K562 (cell line): Measurements from ENCODE around the gene HSPE1. TPM values are rescaled to one million over a fixed set of nuclear protein-coding genes. Genes with fewer than 3 reads are reported as not detected.
A peak's percentile ranks its signal among the peaks of the same experiment; 100 is the strongest.

Source experiments
- CHD1 ChIP-seq: fragments of 200-600 bp; sonication (generic); IDR thresholded peaks from one replicate; pipeline ENCODE4 v1.6.1; 2012; ENCODE audit warnings: mild to moderate bottlenecking, moderate library complexity, low read length, inconsistent platforms
- CHD2 ChIP-seq: IDR thresholded peaks from 2 replicates; pipeline ENCODE4 v1.6.1; 2011; ENCODE audit warnings: low read depth, low read length
- MEF2D ChIP-seq: conservative IDR thresholded peaks from 2 replicates; pipeline ENCODE4 v1.6.1; 2016; ENCODE audit warnings: low read depth, missing genetic modification characterization, missing compliant biosample characterization
- POLR2AphosphoS2 ChIP-seq: IDR thresholded peaks from 2 replicates; pipeline ENCODE4 v1.6.1; 2012; ENCODE audit warnings: low read length, improper control_type of control experiment
- POLR2B ChIP-seq: fragments of 450-650 bp; IDR thresholded peaks from 2 replicates; pipeline ENCODE4 v1.6.1; 2018; ENCODE audit warnings: low read depth; ENCODE audit not compliant: partially characterized antibody
- PTTG1 ChIP-seq: fragments of 450-650 bp; IDR thresholded peaks from 2 replicates; pipeline ENCODE4 v1.6.1; 2016; ENCODE audit warnings: low read depth, mild to moderate bottlenecking, missing genetic modification characterization, missing compliant biosample characterization
- STAG1 ChIP-seq: sonication (generic); formaldehyde crosslinking; IDR thresholded peaks from 2 replicates; pipeline ENCODE4 v1.5.0; 2020; ENCODE audit warnings: missing genetic modification reagents, borderline replicate concordance
- STAT5B ChIP-seq: fragments of 250-450 bp; sonication (Bioruptor Pico); IDR thresholded peaks from 2 replicates; pipeline ENCODE4 v1.8.0; 2021; ENCODE audit warnings: mild to moderate bottlenecking, inconsistent platforms
- ZFX ChIP-seq: sonication (generic); formaldehyde crosslinking; IDR thresholded peaks from 2 replicates; pipeline ENCODE4 v1.8.0; 2022; ENCODE audit warnings: mild to moderate bottlenecking, missing genetic modification reagents, moderate library complexity
- polyA plus RNA-seq, 8 experiments: library from polyadenylated mRNA; depleted of rRNA in 4 of 8; stranded (reverse) in 5 of 8; unstranded in 3 of 8; fragments of >200 nt; fragmentation: Nextera tagmentation in 2 of 8; fragmentation: Illumina TruSeq in 1 of 8; extraction: Ambion mirVana in 2 of 8; extraction: Trizol in 1 of 8; gene quantifications; 2 replicates each; pipeline versions ENCODE4 v1.2.1 to v1.2.3, GENCODE V29; 2011 to 2014; ENCODE audit warnings: inconsistent platforms in 1 of 8, missing spikeins in 1 of 8
- total RNA-seq, 7 experiments: library from RNA; depleted of rRNA in 6 of 7; stranded (reverse); fragments of >200 nt in 6 of 7; fragmentation: Illumina TruSeq in 2 of 7; extraction: Trizol in 2 of 7; gene quantifications; 2 replicates each; pipeline versions ENCODE4 v1.2.1 to v1.2.3, GENCODE V29; 2011 to 2021; ENCODE audit warnings: low replicate concordance in 1 of 7
- TF ChIP-seq, protein P1 (sequence below), 2 experiments: fragments of 150-350 bp in 1 of 2; IDR thresholded peaks; 2 replicates each; pipeline ENCODE4 v1.6.1; 2012 to 2016; ENCODE audit warnings: low read depth in 2 of 2, low read length in 2 of 2, mild to moderate bottlenecking in 1 of 2, moderate library complexity in 1 of 2
- TF ChIP-seq, protein P2 (sequence below): fragments of 250-450 bp; sonication (Bioruptor Pico); IDR thresholded peaks from 2 replicates; pipeline ENCODE4 v1.5.0; 2020; ENCODE audit warnings: mild to moderate bottlenecking, borderline replicate concordance
- TF ChIP-seq, protein P3 (sequence below): fragments of 450-650 bp; formaldehyde crosslinking; IDR thresholded peaks from 2 replicates; pipeline ENCODE4 v1.4.0; 2020; ENCODE audit warnings: mild to moderate bottlenecking, moderate library complexity
- TF ChIP-seq, protein P4 (sequence below): IDR thresholded peaks from 2 replicates; pipeline ENCODE4 v1.6.1; 2012; ENCODE audit warnings: low read depth, low read length, improper control_type of control experiment, borderline replicate concordance
- TF ChIP-seq, protein P5 (sequence below): fragments of 450-650 bp; IDR thresholded peaks from one replicate; pipeline ENCODE4 v1.6.1; 2018; ENCODE audit warnings: mild to moderate bottlenecking, moderate library complexity; ENCODE audit not compliant: partially characterized antibody

The HSPE1 gene
- total and polyA plus RNA-seq, 9 of the 15 experiments (the other 6 are each of a cell fraction or from before 2014, with no cell fraction given), result 223 to 1,007 (median 612) TPM

DNA sequence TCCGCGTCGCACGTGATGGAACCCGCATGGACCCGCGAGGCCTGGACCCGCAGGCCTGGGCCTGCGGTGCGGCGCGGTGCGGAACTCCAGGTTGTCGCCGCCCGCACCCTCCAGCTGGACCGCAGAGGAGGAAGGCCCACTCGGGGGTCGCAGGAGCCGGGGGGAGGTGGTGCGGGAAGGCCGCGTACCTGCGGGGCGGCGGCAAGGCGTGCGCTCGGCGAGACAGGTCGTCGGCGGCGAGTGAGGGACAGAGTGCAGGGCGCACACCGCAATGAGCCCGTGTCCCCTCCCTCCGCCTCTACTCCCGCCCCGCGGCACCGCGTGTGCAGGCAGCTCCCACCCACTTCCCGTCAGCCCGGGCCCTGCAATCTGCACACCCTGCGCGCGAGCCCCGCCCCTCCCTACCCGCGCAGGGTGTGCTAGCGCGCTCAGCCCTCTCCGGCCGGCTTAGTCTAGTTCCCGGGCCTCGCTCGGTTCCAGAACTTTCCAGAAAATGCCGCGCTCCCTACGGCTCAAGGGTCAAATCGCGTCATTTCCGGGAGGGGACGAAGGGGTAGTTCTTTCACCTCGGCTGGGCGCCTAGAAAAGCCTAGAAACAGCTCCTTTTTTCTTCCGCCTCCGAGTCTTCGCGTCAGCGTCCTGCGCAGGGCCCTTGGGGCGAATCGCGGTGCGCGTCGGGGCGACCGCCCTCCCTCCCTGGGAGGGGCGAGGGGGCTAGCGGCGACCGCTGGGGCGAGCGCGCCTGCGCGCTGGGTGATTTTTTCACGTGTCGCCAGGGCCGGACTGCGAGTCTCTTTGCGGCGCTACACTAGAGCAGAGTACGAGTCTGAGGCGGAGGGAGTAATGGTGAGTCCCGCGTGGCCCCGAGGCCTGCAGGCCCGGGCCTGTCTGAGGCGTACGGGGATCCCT lies at the start of gene HSPE1, which contains the start of gene HSPD1 (continued):
- TF ChIP-seq ZFX (CRISPR knock-in tag) (peak; percentile 93), CHD1 (no peak), POLR2AphosphoS2 (no peak), PTTG1 (tag) (no peak), CHD2 (peak; percentile 62; the same call in 1 of the 2 replicates), STAG1 (CRISPR knock-in tag) (no peak), MEF2D (tag) (no peak), STAT5B (CRISPR knock-in tag) (no peak), POLR2B (peak; percentile 75)
- TF ChIP-seq, protein P1, sequence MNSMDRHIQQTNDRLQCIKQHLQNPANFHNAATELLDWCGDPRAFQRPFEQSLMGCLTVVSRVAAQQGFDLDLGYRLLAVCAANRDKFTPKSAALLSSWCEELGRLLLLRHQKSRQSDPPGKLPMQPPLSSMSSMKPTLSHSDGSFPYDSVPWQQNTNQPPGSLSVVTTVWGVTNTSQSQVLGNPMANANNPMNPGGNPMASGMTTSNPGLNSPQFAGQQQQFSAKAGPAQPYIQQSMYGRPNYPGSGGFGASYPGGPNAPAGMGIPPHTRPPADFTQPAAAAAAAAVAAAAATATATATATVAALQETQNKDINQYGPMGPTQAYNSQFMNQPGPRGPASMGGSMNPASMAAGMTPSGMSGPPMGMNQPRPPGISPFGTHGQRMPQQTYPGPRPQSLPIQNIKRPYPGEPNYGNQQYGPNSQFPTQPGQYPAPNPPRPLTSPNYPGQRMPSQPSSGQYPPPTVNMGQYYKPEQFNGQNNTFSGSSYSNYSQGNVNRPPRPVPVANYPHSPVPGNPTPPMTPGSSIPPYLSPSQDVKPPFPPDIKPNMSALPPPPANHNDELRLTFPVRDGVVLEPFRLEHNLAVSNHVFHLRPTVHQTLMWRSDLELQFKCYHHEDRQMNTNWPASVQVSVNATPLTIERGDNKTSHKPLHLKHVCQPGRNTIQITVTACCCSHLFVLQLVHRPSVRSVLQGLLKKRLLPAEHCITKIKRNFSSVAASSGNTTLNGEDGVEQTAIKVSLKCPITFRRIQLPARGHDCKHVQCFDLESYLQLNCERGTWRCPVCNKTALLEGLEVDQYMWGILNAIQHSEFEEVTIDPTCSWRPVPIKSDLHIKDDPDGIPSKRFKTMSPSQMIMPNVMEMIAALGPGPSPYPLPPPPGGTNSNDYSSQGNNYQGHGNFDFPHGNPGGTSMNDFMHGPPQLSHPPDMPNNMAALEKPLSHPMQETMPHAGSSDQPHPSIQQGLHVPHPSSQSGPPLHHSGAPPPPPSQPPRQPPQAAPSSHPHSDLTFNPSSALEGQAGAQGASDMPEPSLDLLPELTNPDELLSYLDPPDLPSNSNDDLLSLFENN (IDR thresholded peaks at IDR 0.05; ENCODE audit: low read depth in 2 of 2, low read length in 2 of 2), result peak in 1 of 2 experiments; percentile 65; a peak in 1 of 4 replicates
- TF ChIP-seq, protein P2, sequence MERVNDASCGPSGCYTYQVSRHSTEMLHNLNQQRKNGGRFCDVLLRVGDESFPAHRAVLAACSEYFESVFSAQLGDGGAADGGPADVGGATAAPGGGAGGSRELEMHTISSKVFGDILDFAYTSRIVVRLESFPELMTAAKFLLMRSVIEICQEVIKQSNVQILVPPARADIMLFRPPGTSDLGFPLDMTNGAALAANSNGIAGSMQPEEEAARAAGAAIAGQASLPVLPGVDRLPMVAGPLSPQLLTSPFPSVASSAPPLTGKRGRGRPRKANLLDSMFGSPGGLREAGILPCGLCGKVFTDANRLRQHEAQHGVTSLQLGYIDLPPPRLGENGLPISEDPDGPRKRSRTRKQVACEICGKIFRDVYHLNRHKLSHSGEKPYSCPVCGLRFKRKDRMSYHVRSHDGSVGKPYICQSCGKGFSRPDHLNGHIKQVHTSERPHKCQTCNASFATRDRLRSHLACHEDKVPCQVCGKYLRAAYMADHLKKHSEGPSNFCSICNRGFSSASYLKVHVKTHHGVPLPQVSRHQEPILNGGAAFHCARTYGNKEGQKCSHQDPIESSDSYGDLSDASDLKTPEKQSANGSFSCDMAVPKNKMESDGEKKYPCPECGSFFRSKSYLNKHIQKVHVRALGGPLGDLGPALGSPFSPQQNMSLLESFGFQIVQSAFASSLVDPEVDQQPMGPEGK (CRISPR knock-in tag), result no peak
- TF ChIP-seq, protein P3, sequence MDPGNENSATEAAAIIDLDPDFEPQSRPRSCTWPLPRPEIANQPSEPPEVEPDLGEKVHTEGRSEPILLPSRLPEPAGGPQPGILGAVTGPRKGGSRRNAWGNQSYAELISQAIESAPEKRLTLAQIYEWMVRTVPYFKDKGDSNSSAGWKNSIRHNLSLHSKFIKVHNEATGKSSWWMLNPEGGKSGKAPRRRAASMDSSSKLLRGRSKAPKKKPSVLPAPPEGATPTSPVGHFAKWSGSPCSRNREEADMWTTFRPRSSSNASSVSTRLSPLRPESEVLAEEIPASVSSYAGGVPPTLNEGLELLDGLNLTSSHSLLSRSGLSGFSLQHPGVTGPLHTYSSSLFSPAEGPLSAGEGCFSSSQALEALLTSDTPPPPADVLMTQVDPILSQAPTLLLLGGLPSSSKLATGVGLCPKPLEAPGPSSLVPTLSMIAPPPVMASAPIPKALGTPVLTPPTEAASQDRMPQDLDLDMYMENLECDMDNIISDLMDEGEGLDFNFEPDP (CRISPR knock-in tag), result no peak
- TF ChIP-seq, protein P4, sequence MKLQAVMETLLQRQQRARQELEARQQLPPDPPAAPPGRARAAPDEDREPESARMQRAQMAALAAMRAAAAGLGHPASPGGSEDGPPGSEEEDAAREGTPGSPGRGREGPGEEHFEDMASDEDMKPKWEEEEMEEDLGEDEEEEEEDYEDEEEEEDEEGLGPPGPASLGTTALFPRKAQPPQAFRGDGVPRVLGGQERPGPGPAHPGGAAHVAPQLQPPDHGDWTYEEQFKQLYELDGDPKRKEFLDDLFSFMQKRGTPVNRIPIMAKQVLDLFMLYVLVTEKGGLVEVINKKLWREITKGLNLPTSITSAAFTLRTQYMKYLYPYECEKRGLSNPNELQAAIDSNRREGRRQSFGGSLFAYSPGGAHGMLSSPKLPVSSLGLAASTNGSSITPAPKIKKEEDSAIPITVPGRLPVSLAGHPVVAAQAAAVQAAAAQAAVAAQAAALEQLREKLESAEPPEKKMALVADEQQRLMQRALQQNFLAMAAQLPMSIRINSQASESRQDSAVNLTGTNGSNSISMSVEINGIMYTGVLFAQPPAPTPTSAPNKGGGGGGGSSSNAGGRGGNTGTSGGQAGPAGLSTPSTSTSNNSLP, result no peak
- TF ChIP-seq, protein P5, sequence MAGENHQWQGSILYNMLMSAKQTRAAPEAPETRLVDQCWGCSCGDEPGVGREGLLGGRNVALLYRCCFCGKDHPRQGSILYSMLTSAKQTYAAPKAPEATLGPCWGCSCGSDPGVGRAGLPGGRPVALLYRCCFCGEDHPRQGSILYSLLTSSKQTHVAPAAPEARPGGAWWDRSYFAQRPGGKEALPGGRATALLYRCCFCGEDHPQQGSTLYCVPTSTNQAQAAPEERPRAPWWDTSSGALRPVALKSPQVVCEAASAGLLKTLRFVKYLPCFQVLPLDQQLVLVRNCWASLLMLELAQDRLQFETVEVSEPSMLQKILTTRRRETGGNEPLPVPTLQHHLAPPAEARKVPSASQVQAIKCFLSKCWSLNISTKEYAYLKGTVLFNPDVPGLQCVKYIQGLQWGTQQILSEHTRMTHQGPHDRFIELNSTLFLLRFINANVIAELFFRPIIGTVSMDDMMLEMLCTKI, result no peak
